Raji (cell line): ENCODE data around the gene CDCA4.

ENCODE experiments used
- POLR2A ChIP-seq: IDR thresholded peaks from 2 replicates; pipeline ENCODE4 v1.6.1; 2011; ENCODE audit warnings: low read depth, low read length, control low read depth; ENCODE audit not compliant: insufficient read depth

The CDCA4 gene

DNA sequence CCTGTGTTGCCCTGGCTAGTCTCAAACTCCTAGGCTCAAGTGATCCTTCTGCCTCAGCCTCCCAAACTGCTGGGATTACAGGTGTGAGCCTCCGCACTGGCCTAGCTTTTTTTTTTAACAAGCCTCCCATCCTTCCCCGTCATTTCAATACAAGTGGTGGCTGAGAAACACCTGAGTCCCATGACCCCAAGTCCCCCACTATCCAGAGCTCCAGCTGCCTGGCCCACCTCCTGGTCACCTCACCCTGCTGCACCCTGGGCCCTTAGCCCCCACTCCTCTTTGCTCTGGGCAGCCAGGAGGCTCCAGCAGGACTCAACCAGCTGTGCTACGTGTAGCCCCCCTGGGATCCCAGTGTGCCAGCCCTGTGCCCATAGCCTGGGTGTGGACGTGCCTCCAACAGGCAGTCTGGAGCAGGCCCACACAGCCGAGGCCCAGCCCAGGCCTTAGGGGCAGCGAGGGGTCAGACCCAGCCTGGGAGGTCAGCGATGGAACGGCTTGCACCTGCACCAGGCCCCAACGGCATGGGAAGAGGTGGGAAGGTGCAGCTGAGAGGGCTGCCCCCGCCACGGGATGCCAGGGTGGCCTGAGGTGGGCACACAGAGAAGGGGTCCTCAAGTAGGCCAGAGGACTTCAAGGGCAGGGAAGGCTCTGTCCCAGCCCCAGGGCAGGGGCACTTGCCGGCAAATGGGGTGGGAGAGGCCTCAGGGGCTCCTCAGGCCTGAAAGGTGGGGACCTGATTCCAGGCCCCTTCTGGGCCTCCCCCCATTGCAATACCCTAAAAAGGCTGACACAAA lies 49.2 kb downstream of the CDCA4 start:
- no peak for TF ChIP-seq POLR2A

DNA sequence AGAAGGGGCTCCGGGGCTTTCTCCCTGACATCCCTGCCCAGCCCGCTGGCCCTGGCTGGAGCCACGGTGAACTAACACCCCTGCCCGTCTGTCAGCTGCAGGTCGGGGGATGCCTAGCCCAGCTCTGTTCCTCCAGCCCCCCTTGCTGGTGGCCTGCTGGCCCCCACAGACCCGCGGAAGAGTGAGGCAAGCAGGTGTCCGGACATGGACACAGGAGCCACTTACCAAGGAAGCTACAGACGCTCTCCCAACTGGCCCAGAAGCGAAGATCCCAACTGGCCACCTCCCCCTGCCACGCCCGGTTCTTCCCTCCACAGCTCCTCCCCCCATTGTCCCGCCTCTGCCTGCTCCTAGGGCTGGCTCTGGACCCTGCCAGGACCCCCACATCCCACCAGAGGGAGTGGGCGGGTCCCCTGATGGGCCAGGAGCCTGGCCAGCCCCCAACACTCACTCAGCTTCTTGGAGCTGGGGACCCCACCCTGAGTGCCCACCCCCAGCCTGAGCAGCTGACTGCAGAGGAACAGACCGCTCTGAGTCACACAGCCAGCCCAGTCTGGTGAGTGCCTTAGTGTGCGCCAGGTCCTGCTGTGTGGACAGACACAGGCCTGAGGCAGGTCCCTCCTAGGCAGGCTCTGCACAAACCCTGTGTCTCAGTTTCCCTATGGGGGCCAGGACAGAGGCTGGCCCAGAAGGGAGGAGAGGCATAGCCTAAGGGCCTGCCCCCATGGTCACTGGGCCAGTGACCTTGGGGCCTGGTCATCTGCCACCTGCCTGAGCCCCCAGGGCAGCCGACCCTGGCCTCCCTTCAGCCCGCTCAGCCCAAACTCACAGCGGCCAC lies 50.4 kb downstream of the CDCA4 start:
- no peak for TF ChIP-seq POLR2A

DNA sequence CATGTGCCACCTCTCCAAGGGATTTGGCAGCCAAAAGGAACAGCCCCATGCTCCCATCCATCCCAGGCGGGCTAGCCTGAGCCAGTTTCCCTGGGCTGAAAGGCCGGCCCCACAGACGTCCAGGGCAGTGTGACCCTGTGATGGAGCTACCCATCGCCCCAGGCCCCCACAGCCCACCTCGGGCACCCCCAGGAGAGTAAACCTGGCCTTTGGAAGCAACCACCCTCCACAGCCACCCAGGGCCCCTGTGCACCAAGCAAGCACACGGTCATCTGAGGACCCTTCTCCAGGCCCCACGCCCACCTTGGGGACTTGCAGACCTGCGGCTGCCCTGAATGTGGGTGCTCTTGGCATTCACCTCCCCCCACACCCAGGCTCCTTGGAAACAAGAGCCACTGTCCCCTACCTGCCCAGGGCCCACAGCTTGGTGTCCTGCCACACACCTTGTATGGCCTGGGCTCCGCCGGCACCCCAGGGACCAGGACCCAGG lies 51.1 kb downstream of the CDCA4 start:
- TF ChIP-seq POLR2A, result no peak

DNA sequence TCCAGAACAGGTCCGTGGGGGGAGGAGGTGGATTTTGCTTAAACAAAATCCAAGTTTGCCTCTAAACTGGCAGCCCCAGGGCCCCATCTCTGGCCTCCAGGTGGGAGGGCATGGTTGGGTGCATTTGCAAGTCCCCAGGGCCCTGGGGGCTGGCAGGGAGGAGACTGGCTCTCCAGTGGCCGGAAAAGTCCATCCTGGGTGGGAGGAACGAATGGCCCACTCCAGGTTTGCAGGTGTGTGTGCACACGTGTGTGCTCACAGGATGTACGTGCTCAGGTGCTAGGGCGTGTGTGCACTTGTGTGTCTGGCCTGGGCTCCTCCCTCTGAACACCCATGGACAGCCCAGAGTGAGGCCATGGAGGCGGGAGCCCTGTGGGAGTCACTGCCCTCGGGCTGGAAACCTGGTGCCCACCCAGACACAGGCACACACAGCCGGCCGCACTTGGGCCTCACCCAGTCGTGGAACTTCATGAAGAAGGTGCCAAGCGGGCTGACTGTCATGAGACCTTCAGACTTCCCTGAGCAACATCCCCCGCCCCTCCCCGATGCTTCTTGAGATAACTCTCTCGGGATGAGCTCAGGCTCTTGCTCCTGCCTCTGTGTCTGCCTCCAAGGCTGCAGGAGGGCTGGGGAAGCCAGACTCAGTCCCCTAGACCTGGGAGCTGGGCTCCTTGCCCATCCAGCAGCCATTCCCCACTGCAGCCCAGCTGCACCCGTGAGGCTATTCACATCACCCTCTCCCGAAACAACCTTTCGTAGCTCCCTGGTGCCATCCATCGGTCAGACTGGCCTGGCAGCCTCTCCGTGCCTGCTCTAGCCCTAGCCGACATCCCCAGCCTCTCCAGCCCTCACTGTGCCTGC lies 52.1 kb downstream of the CDCA4 start:
- no peak for TF ChIP-seq POLR2A

DNA sequence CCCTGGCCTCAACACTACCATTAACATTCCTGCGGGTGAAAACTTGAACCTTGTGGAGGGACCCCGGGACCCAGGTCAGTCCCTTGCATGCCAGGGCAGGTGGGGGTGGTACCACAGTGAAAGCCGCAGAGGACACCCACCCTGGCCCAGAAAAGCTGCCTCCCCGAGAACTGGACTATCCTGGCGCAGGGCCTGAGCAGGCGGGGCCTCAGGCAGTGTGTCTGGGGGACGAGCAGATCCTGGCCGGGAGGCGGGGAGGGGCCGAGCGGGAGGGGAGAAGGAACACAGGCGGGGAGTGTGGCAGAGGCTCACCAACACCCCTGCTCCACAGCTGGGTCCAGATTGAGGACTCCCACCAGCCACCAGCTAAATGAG lies 52.7 kb downstream of the CDCA4 start:
- no peak for TF ChIP-seq POLR2A

DNA sequence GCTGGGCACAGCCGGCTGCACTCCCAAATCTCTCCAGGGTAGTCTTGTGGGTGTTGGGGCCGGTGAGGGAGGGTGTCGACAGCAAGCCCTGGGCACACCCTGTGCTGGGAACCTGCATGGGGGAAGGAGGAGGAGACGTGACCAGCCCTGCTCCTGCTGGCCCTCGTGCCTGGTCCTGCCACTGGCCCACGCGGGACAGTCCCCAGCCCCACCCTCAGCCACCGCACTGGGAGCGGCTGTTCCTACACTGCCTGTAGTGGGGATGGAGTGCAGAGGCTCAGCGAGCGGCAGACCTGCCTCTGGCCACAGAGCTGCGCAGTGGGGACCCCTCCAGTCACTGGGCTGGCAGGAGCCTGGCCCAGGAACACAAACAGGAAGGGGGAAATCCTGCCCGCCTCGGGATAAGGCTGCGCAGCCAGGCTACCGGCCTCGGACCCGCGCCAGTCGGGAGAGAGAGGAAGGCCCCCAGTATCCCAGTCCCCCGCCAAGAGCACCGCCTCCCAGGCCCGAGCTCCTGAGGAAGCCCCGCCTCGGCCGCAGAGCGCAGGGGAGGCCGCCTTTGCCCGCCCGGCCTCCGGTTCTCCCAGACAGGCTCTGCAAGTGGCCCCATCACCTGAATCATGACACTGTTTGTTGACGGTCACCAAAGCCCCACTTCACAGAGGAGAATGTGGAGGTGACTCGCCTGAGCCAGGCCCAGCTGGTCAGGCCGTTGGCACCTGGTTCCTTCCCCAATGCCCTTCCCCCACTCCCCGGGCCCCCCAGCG lies 53.3 kb downstream of the CDCA4 start:
- no peak for TF ChIP-seq POLR2A

DNA sequence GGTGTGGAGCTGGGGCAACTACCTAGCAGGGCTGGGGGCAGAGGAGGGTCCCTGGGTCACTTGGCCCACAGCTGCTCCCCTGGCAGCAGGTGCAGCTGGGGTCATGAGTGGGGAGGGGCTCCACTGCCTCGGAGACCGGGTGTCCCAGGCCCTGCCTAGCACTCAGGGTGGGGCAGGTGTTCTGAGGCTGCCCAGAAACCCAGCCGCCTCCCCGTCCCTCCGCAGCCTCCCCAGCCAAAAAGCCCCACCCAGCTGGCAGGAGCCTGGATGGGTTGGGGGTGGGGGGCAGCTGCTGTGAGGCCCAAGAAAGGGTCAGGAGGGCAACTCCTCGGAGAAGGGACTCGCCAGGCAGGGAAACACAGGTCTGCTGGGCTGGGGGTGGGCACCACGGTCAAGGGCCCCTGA lies 53.9 kb downstream of the CDCA4 start:
- TF ChIP-seq POLR2A, result no peak

DNA sequence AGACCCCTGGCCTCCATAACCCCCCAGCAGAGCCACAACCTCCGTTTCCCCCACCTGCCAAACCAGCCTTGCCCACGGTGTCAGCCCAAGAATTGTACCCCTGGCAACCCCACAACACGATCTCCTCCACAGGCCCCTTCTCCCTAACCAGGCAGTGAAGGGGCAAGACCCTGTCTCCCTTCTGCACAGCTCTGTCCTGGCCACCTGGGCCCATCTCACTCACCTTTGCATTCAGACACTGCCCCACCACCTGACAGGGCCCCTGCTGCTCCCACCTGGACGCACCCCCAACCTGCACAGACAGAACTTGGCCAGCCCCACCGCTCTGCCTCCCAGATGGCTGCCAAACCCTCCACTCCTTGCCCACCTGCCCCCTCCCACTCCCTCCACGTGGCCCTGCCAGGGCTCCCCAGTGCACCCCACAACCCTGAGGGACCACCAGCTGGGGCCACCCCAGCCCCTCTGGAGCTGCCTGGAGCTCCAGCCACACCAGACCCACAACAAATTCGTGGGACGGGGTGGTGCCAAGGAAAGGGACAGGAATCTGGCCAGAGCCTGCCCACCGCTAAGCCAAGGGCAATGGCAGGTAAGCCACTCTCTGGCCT lies 54.5 kb downstream of the CDCA4 start:
- TF ChIP-seq POLR2A, result no peak

DNA sequence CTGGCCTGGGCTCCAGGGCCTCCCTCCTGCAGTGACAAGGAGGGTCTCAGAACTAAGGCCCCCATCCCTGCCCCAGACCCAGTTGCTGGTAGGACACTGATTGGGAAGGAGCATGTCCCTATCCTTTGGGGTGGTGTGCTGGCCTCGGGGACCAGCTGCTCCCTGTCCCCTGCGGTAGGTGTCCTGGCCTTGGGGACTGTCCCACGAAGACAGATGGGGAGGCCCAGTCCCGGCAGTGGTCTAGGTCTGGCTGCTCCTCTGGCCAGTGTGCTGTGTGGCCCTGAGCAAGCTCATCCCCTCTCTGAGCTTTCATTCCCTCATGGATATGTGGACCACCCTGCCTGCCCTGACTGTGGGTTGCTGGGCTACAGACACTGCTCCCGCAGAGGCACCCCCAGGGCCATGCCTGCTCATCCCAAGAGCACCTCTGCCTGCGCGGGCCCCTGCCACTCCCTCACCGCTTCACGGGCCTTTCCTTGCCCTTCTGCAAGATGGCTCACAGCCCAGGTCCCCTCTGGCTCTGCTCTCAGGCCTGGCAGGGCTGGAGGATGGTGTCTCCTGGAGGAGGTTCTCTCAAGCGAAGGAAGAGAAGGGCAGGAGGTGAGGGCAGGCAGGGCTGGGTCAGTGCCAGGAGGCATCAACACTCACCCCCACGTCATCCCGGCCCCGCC lies 55.2 kb downstream of the CDCA4 start:
- TF ChIP-seq POLR2A, result no peak

DNA sequence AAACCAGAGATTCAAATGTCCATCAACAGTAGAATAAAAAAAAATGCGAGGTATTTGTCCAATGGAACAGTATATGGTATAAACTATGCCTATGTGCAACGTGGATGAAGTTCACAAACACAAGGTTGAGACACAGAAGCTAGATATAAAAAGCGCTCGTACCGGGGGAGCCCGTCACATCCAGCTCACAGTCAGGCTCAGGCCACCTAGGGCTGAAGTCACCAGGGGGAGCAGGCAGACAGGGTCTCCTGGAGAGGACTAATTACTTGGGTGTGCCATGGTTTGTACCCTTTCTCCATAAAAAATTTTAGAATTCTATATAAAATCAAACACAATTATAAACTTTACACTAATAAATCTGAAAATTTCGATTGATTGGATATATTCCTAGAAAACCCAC lies 56.3 kb downstream of the CDCA4 start:
- no peak for TF ChIP-seq POLR2A
